IgD-negative memory B cell (primary cell): ENCODE measurements around the gene NNMT. TPM values are rescaled to one million over a fixed set of nuclear protein-coding genes. Genes with fewer than 3 reads are reported as not detected.

Source experiments
- H3K27ac Mint-ChIP-seq, 3 donors: one replicate each; pipeline ENCODE4 v1.8.0; 2020 to 2022; ENCODE audit warnings: mild to moderate bottlenecking in 3 of 3, mixed read lengths in 3 of 3, moderate library complexity in 1 of 3
- H3K27me3 Mint-ChIP-seq: one replicate; pipeline ENCODE4 v1.8.0; 2021; ENCODE audit warnings: mixed read lengths
- H3K36me3 Mint-ChIP-seq: one replicate; pipeline ENCODE4 v1.8.0; 2020; ENCODE audit warnings: mild to moderate bottlenecking, mixed read lengths
- H3K4me1 Mint-ChIP-seq, 3 donors: one replicate each; pipeline ENCODE4 v1.8.0; 2020 to 2022; ENCODE audit warnings: mixed read lengths in 3 of 3, mild to moderate bottlenecking in 1 of 3
- H3K4me3 Mint-ChIP-seq, 4 donors: one replicate each; pipeline ENCODE4 v1.8.0; 2020 to 2022; ENCODE audit warnings: mild to moderate bottlenecking in 4 of 4, mixed read lengths in 4 of 4, moderate library complexity in 3 of 4
- H3K9me3 Mint-ChIP-seq, 3 donors: one replicate each; pipeline ENCODE4 v1.8.0; 2020 to 2021; ENCODE audit warnings: mixed read lengths in 3 of 3, mild to moderate bottlenecking in 1 of 3
- polyA plus RNA-seq: library from polyadenylated mRNA; unstranded; fragments of 300-500 nt; fragmentation: Illumina TruSeq; gene quantifications from one replicate; pipeline ENCODE4 v1.2.3, GENCODE V29; 2021

The NNMT gene
- polyA plus RNA-seq, 1 donor from 2014 or later = not detected

DNA sequence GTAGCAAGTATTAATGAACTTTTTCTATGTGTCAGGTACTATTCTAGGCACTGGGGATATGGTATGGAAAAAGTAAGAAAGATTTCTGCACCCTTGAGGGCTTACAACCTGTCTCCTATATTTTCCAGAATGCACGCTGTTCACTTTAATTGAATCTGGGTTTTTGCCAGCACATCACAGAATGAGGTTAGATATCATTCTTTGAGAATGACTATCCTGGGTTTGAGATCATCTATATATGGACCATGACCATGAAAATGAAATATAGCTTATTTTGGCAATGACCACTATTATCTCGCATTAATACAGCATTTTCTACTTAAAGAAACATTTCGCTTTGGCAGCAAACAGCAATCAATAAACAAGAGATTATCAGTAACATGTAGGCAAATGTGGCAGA, 57.2 kb downstream of the NNMT start:
- H3K36me3 Mint-ChIP-seq = no peaks in the 10 kb centered on the region
- H3K27me3 Mint-ChIP-seq = no peaks in the 10 kb centered on the region

DNA sequence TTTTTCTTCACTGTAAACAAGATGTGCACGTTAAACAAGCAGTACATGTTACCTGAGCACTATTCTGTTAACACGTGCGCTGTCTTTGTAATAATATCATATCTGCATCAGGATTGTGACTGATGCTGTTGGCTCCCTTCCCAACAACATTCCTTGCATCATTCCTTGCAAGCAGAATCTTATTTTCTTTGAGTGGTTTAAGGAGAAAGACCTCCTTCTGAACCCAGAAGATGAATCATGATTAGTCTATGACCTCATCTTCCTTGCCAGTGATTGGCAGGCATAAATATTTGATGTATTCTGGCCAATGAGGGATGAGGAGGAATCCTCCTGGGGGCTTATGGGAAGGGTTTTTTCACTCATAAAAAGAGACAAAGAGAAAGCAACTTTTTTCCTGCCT, 57.9 kb downstream of the NNMT start:
- no peaks in the 10 kb centered on the region for H3K9me3 Mint-ChIP-seq
- no peak overlapping the region for H3K4me3 Mint-ChIP-seq
- no peak overlapping the region for H3K27ac Mint-ChIP-seq
- H3K4me1 Mint-ChIP-seq = no peaks in the 10 kb centered on the region
- no peaks in the 10 kb centered on the region for H3K36me3 Mint-ChIP-seq
- H3K27me3 Mint-ChIP-seq = no peaks in the 10 kb centered on the region

More for the DNA sequence above, 57.2 kb downstream of the NNMT start:
- Mint-ChIP-seq H3K27ac (no peak overlapping the region), H3K4me3 (no peak overlapping the region), H3K4me1 (no peaks in the 10 kb centered on the region), H3K9me3 (no peaks in the 10 kb centered on the region)

DNA sequence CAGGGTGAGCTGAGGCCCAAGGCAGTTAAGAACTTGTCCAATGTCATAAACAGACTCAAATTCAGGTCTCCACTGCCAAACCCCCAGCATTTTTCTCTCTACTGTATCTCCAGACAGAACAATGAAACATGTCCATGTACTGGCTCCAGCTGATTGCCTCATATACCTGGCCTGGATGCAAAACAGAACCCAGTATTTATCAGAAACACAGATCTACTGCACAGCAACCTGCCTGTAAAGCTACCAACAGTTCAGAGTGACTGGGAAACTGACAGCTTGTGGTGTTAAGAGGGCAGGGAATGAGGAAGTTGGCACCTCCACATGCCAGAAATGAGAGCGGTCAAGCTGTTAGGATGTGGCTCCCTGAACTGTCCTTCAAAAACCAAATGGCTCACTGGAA, 62.5 kb downstream of the NNMT start:
- peaks cover 0 to 4% (median 0%) of the 10 kb centered on the region in 3 donors for H3K9me3 Mint-ChIP-seq
- peaks cover 10% of the 10 kb centered on the region for H3K27me3 Mint-ChIP-seq
- no peaks in the 10 kb centered on the region for H3K36me3 Mint-ChIP-seq
- no peaks in the 10 kb centered on the region for H3K4me1 Mint-ChIP-seq
- H3K4me3 Mint-ChIP-seq = no peak overlapping the region
- no peak overlapping the region for H3K27ac Mint-ChIP-seq

DNA sequence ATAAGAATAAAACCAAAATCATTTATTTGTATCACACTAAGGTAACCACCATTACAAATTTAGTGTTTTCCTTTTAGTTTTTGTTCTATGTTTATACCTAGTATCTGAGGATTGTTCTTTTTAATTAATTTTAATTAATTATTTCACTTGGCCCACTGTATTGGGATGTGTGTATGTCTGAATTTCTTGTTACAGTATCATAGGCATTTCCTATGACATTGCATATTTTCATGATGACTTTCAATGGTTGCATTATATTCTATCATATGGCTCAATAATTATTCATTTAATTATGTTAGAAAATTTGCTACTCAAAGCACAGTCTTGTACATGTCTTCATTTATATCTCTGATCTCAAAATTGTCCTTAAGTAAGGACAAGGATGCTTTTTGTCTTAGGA, 63.1 kb downstream of the NNMT start:
- Mint-ChIP-seq H3K27me3 (peaks cover 10% of the 10 kb centered on the region), H3K9me3 (peaks cover 0 to 4% (median 0%) of the 10 kb centered on the region in 3 donors), H3K4me1 (no peaks in the 10 kb centered on the region), H3K27ac (no peak overlapping the region), H3K36me3 (no peaks in the 10 kb centered on the region), H3K4me3 (no peak overlapping the region)

DNA sequence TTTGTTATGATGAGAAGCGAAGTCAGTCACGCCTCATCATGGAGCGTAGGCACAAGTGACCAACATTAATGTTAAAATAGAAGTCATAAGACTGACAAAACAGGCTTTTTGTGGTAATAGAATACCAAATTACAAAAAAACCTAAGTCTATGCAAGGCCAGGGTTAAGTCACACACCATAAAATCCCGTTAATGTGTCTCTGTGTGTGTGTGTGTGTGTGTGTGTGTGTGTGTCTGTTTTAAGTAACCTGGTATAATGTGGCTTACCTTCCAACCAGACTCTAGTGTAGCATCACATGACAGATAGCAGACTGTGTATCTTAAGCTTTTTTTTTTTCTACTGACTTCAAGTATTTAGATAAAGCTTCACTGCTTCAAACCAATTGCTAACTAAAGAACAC, 66.1 kb downstream of the NNMT start:
- H3K9me3 Mint-ChIP-seq = peaks cover 0 to 4% (median 0%) of the 10 kb centered on the region in 3 donors
- no peaks in the 10 kb centered on the region for H3K36me3 Mint-ChIP-seq
- peaks cover 11% of the 10 kb centered on the region for H3K27me3 Mint-ChIP-seq
- H3K27ac Mint-ChIP-seq = no peak overlapping the region
- no peaks in the 10 kb centered on the region for H3K4me1 Mint-ChIP-seq
- H3K4me3 Mint-ChIP-seq = no peak overlapping the region

DNA sequence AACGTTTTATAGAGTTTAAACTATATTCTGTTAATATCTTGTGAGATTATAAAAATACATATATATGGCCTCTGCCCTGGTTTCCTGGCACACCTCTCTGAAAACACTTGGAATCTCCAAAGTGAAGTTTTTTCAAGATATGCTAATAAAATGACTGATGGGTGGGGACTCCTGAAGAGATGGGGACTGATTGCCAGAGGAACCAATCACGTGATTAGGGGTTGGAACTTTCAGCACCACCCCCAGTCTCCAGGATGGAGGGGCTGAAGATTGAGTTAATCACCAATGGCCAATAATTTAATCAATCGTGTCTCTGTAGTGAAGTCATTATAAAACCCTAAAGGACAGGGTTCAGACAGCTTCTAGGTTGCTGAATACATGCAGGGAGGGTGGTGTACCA, 66.8 kb downstream of the NNMT start:
- Mint-ChIP-seq H3K27ac (no peak overlapping the region), H3K36me3 (no peaks in the 10 kb centered on the region), H3K9me3 (peaks cover 0 to 4% (median 0%) of the 10 kb centered on the region in 3 donors), H3K4me1 (no peaks in the 10 kb centered on the region), H3K4me3 (no peak overlapping the region), H3K27me3 (peaks cover 11% of the 10 kb centered on the region)

Other genes starting within 250 kb of the NNMT start
- gene ZBTB16, start 236.7 kb upstream of the NNMT start, polyA plus RNA-seq = 9.7 TPM
- gene C11orf71, start 104.1 kb downstream of the NNMT start, polyA plus RNA-seq = 9.0 TPM
- 34.9 TPM for gene RBM7, start 104.3 kb downstream of the NNMT start, polyA plus RNA-seq
- 34.0 TPM for gene REXO2, start 143.1 kb downstream of the NNMT start, polyA plus RNA-seq